Fibroblast of lung (primary cell): ENCODE data around the gene PDE4D. TPM values are rescaled to one million over a fixed set of nuclear protein-coding genes. Genes with fewer than 3 reads are reported as not detected.
A peak's percentile ranks its signal among the peaks of the same experiment; 100 is the strongest.

Experiments used
- DNase-seq, 2 donors: peaks; one replicate each; pipeline versions ENCODE4 v3.0.0 to v3.0.0-alpha.2; 2010; ENCODE audit warnings: low read depth in 2 of 2
- H2AFZ ChIP-seq: 2 replicates; pipeline ENCODE4 v1.5.1; 2012; ENCODE audit warnings: low read length, control low read depth, inconsistent platforms
- H3K27ac ChIP-seq: 2 replicates; pipeline ENCODE4 v1.5.1; 2011; ENCODE audit warnings: low read length, control low read depth; ENCODE audit not compliant: insufficient read depth
- H3K27me3 ChIP-seq: 2 replicates; pipeline ENCODE4 v1.5.1; 2011; ENCODE audit warnings: mild to moderate bottlenecking, low read length; ENCODE audit not compliant: control insufficient read depth, insufficient read depth
- H3K36me3 ChIP-seq: 2 replicates; pipeline ENCODE4 v1.5.1; 2011; ENCODE audit warnings: low read length; ENCODE audit not compliant: control insufficient read depth, insufficient read depth
- H3K4me1 ChIP-seq: 2 replicates; pipeline ENCODE4 v1.5.1; 2011; ENCODE audit warnings: low read length; ENCODE audit not compliant: control insufficient read depth, insufficient read depth; ENCODE audit errors: extremely low read depth
- H3K4me2 ChIP-seq: 2 replicates; pipeline ENCODE4 v1.5.1; 2011; ENCODE audit warnings: low read length, control low read depth; ENCODE audit not compliant: insufficient read depth; ENCODE audit errors: extremely low read depth
- H3K4me3 ChIP-seq, 4 experiments: fragments of 200-600 bp in 1 of 4; sonication (generic) in 1 of 4; replicated peaks in 1 of 4; 2 replicates each; pipeline ENCODE4 v1.5.1; 2011 to 2016; ENCODE audit warnings: low read length in 4 of 4, low read depth in 3 of 4, mild to moderate bottlenecking in 3 of 4, control low read depth in 2 of 4, inconsistent platforms in 1 of 4, mixed read lengths in 1 of 4; ENCODE audit not compliant: insufficient read depth in 1 of 4; ENCODE audit errors: control extremely low read depth in 1 of 4
- H3K79me2 ChIP-seq: 2 replicates; pipeline ENCODE4 v1.5.1; 2012; ENCODE audit warnings: mild to moderate bottlenecking, low read length, inconsistent platforms; ENCODE audit not compliant: control insufficient read depth, insufficient read depth
- H3K9ac ChIP-seq: 2 replicates; pipeline ENCODE4 v1.5.1; 2011; ENCODE audit warnings: mild to moderate bottlenecking, low read length, control low read depth; ENCODE audit not compliant: insufficient read depth
- H3K9me3 ChIP-seq: 2 replicates; pipeline ENCODE4 v1.5.1; 2012; ENCODE audit warnings: low read depth, low read length; ENCODE audit not compliant: control insufficient read depth, insufficient read depth
- H4K20me1 ChIP-seq: 2 replicates; pipeline ENCODE4 v1.5.1; 2011; ENCODE audit warnings: low read length; ENCODE audit not compliant: control insufficient read depth, insufficient read depth; ENCODE audit errors: extremely low read depth
- EZH2 ChIP-seq: IDR thresholded peaks from 2 replicates; pipeline ENCODE4 v1.5.1; 2012; ENCODE audit warnings: low read length, control low read depth, mild to moderate bottlenecking; ENCODE audit errors: missing control alignments
- polyA plus RNA-seq, 2 donors: library from polyadenylated mRNA; depleted of rRNA in 1 of 2; stranded (reverse) in 1 of 2; unstranded in 1 of 2; fragments of >200 nt; gene quantifications; 2 replicates each; pipeline ENCODE4 v1.2.1, GENCODE V29; 2011 to 2012; ENCODE audit warnings: missing spikeins in 1 of 2
- total RNA-seq: library from RNA; depleted of rRNA; stranded (reverse); fragments of >200 nt; gene quantifications from 2 replicates; pipeline ENCODE4 v1.2.1, GENCODE V29; 2014
- TF ChIP-seq, protein P1 (sequence below), 2 donors: IDR thresholded peaks in 1 of 2; conservative IDR thresholded peaks in 1 of 2; 1 replicate in 1 of 2; 2 replicates in 1 of 2; pipeline ENCODE4 v1.5.1; 2011 to 2012; ENCODE audit warnings: low read length in 2 of 2, control low read depth in 1 of 2, inconsistent platforms in 1 of 2, low read depth in 1 of 2, mild to moderate bottlenecking in 1 of 2

The PDE4D gene
- total and polyA plus RNA-seq, 2 donors (not counting 1 experiment from before 2014, with no cell fraction given): 2.1 to 8.3 TPM

DNA sequence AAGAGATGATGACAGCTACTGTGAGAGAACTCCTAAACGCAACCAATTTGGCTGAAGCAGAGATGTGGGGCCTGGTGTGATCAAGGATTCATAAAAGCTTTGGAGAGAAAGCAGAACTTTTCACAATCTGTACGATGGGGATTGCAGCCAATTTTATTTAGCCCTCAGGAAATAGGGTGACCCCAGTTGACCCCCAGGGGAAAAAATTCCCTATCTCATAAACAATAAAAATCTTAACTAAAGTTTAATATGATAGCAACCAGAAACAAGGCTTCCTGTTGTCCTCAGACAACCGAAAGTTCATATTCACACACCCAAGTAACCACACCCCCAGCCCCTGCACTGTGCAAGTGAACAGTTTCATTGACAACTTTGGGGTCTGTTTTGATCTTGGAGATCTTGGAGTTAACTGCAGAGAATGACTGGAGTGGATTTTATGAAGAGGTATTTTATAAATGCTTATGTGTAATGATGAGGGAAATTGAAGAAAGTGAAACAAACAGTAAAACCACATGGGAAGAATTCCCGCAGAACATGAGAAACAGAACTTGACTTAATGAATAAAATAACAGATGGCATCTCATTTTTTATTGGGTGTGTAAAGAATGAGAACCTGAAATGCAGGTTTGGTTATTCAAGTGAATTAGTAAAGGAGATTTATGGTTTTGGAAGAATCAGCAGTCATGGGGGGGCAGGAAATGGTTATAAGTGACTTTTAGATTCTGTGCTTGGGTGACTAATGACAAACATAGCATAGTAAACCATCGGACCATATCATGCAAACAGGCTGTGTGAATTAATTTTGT lies 94.5 kb downstream of the PDE4D start:
- H3K79me2 ChIP-seq: no peaks in the 10 kb centered on the region
- no peak overlapping the region for H3K9ac ChIP-seq
- no peaks in the 10 kb centered on the region for H4K20me1 ChIP-seq
- no peak overlapping the region for H3K4me3 ChIP-seq
- peak overlapping the region; percentile 65 for H3K4me2 ChIP-seq
- peak; percentile 51 to 54 for DNase-seq
- H3K27me3 ChIP-seq: no peaks in the 10 kb centered on the region
- H3K4me1 ChIP-seq: no peaks in the 10 kb centered on the region
- TF ChIP-seq, protein P1, sequence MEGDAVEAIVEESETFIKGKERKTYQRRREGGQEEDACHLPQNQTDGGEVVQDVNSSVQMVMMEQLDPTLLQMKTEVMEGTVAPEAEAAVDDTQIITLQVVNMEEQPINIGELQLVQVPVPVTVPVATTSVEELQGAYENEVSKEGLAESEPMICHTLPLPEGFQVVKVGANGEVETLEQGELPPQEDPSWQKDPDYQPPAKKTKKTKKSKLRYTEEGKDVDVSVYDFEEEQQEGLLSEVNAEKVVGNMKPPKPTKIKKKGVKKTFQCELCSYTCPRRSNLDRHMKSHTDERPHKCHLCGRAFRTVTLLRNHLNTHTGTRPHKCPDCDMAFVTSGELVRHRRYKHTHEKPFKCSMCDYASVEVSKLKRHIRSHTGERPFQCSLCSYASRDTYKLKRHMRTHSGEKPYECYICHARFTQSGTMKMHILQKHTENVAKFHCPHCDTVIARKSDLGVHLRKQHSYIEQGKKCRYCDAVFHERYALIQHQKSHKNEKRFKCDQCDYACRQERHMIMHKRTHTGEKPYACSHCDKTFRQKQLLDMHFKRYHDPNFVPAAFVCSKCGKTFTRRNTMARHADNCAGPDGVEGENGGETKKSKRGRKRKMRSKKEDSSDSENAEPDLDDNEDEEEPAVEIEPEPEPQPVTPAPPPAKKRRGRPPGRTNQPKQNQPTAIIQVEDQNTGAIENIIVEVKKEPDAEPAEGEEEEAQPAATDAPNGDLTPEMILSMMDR (conservative IDR thresholded peaks at IDR 0.05 in 1 of 2, IDR thresholded peaks at IDR 0.05 in 1 of 2; ENCODE audit: low read depth in 1 of 2, low read length in 2 of 2): no peak
- TF ChIP-seq EZH2: no peak
- no peaks in the 10 kb centered on the region for H3K36me3 ChIP-seq
- H3K9me3 ChIP-seq: no peaks in the 10 kb centered on the region
- no peak overlapping the region for H2AFZ ChIP-seq
- no peak overlapping the region for H3K27ac ChIP-seq

DNA sequence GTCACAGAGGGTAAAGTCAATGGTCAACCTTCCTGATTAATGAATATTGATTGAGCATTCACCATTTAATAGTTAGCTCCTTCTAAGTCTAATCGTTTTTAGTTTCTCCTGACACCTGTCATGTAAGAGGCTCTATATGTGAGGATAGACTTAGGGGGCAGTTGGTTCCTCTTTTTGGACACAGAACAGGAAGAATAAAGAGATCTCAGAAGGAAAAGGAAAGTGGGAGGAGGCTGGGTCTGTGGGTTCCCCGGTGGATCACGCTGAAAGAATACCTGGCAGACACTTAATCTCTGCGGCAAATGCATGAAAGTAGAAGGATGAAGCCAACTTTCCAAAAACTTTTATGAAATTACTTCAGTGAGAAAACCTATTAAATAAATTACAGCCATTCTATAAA lies 98.4 kb downstream of the PDE4D start:
- Histone ChIP-seq H3K9ac (no peak overlapping the region), H3K79me2 (no peaks in the 10 kb centered on the region), H3K4me3 (no peak overlapping the region), H3K27me3 (no peaks in the 10 kb centered on the region), H2AFZ (no peak overlapping the region), H3K9me3 (no peaks in the 10 kb centered on the region), H3K4me2 (no peak overlapping the region), H4K20me1 (no peaks in the 10 kb centered on the region), H3K36me3 (no peaks in the 10 kb centered on the region), H3K4me1 (no peaks in the 10 kb centered on the region), H3K27ac (no peak overlapping the region)
- TF ChIP-seq, protein P1 (conservative IDR thresholded peaks at IDR 0.05 in 1 of 2, IDR thresholded peaks at IDR 0.05 in 1 of 2; ENCODE audit: low read depth in 1 of 2, low read length in 2 of 2): no peak
- no peak for TF ChIP-seq EZH2
- DNase-seq: no peak

DNA sequence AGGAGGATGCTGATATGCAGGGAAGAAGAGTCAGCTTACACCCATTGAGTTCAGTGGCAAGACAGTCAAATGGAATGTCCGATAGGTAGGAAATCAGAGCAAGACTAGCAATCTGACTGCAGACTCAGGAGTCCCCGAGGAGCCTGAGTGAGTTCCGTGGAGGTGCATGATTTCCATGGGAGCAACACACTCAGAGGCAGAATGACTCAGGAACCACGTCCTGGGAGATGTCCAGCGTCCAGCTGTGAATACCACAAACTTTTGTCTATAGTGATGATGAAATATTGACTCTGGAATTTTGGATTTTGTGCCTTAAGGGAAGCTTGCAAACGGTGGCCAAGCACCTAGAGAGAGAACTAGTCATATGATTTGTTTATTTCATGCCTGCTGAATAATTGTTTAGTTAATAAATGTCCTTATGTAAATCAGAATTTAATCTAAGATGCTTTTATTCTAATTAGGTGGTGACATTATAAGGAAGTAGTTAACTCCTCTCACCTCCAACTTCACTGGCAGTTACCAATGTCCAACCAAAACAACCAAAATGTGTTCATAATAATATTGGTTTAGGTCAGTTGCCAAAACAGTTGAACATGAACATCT lies 100.4 kb downstream of the PDE4D start:
- Histone ChIP-seq H3K4me3 (no peak overlapping the region), H3K36me3 (no peaks in the 10 kb centered on the region), H3K27ac (no peak overlapping the region), H3K4me2 (no peak overlapping the region), H3K79me2 (no peaks in the 10 kb centered on the region), H3K9me3 (no peaks in the 10 kb centered on the region), H3K27me3 (no peaks in the 10 kb centered on the region), H3K4me1 (no peaks in the 10 kb centered on the region), H2AFZ (no peak overlapping the region), H3K9ac (no peak overlapping the region), H4K20me1 (no peaks in the 10 kb centered on the region)
- no peak for TF ChIP-seq EZH2
- TF ChIP-seq, protein P1 (conservative IDR thresholded peaks at IDR 0.05 in 1 of 2, IDR thresholded peaks at IDR 0.05 in 1 of 2; ENCODE audit: low read depth in 1 of 2, low read length in 2 of 2): no peak
- DNase-seq: peak; percentile 91 to 97
